ENCODE results near the gene PLPP4.

The PLPP4 gene

DNA sequence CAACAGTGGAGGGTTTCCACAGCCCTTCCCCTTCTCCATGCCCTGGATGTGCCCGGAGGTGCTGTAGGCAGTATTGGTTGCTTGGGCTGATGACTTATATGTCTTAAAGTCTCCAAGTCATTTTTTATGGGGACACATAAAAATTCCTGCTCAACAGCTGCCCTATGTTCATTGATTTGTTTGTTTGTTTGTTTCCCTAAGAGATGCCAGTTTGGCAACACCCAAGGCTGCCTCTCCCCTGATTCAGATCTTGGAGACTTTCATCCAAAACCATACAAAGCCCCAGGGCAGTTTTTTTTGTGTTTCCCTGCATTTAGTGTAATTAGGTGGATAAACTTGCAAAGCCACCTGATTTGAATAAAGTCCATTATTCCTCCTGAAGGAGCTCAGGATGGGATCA lies 115.3 kb downstream of the PLPP4 start:
- in situ Hi-C loops (cut with MboI; ENCODE audit: low pct_unique_long_range_greater_than_20kb, low sequenced_read_pairs, unreplicated experiment), result no loop called here
- TF ChIP-seq, protein P1, sequence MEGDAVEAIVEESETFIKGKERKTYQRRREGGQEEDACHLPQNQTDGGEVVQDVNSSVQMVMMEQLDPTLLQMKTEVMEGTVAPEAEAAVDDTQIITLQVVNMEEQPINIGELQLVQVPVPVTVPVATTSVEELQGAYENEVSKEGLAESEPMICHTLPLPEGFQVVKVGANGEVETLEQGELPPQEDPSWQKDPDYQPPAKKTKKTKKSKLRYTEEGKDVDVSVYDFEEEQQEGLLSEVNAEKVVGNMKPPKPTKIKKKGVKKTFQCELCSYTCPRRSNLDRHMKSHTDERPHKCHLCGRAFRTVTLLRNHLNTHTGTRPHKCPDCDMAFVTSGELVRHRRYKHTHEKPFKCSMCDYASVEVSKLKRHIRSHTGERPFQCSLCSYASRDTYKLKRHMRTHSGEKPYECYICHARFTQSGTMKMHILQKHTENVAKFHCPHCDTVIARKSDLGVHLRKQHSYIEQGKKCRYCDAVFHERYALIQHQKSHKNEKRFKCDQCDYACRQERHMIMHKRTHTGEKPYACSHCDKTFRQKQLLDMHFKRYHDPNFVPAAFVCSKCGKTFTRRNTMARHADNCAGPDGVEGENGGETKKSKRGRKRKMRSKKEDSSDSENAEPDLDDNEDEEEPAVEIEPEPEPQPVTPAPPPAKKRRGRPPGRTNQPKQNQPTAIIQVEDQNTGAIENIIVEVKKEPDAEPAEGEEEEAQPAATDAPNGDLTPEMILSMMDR (IDR thresholded peaks at IDR 0.05; ENCODE audit: extremely low read depth, insufficient read depth, missing control alignments), result no peak
- DNase-seq (ENCODE audit: low spot score), result no peak

DNA sequence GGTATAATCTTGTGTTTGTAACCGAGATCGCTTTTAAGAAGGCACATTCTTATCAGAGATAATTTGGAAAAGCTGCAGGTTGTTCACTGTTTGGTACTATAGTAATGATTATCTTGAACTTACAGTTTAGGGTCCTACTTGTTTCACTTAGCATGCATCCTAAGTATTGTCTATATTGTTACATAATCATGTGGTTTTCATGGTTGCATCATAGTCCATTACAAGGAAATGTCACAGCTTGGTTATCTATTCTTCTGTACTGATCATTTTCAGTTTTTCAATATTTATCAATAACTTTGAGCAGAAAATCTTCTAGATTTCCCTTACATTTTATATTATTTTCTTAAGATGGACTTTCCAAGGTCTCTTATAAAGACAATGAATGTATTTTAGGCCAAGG lies 116.3 kb downstream of the PLPP4 start:
- TF ChIP-seq, protein P1 (IDR thresholded peaks at IDR 0.05; ENCODE audit: extremely low read depth, insufficient read depth, missing control alignments), result no peak
- in situ Hi-C loops (cut with MboI; ENCODE audit: low pct_unique_long_range_greater_than_20kb, low sequenced_read_pairs, unreplicated experiment), result no loop called here
- DNase-seq (ENCODE audit: low spot score), result no peak

DNA sequence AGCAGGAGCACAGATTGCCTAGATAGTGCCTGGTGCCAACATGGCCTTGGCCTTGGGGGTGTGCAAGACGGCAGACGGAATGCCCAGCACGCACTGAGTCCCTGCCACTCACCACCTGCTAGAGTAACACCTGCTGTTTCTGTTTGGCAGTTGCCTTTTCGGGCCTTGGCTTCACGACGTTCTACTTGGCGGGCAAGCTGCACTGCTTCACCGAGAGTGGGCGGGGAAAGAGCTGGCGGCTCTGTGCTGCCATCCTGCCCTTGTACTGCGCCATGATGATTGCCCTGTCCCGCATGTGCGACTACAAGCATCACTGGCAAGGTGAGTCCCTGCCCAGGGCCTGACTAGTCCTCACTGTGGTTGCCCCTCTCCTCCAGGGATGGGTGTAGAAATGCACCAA lies 118.0 kb downstream of the PLPP4 start:
- no peak for DNase-seq (ENCODE audit: low spot score)
- TF ChIP-seq, protein P1 (IDR thresholded peaks at IDR 0.05; ENCODE audit: extremely low read depth, insufficient read depth, missing control alignments), result no peak
- in situ Hi-C loops (cut with MboI; ENCODE audit: low pct_unique_long_range_greater_than_20kb, low sequenced_read_pairs, unreplicated experiment), result no loop called here

DNA sequence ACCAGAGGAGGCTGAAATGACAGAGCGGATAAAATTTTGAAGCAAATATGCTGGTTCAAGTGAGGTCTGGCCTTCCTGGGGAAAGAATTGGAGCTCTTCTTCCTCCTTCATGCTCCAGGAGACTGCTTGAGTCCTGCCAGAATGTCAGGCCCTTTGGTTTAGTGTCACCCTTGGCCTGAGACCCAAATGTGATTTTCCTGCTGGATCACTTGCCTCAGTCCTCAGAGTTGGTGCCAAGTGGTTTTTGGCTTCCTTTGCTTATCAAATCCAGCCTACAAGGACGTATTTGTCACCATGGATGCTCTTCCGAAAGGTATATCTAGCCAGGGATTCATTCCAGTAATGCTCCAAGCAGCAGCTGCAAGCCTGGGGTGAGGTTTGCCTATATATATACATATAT lies 118.4 kb downstream of the PLPP4 start:
- in situ Hi-C loops (cut with MboI; ENCODE audit: low pct_unique_long_range_greater_than_20kb, low sequenced_read_pairs, unreplicated experiment), result no loop called here
- DNase-seq (ENCODE audit: low spot score), result no peak
- TF ChIP-seq, protein P1 (IDR thresholded peaks at IDR 0.05; ENCODE audit: extremely low read depth, insufficient read depth, missing control alignments), result no peak

DNA sequence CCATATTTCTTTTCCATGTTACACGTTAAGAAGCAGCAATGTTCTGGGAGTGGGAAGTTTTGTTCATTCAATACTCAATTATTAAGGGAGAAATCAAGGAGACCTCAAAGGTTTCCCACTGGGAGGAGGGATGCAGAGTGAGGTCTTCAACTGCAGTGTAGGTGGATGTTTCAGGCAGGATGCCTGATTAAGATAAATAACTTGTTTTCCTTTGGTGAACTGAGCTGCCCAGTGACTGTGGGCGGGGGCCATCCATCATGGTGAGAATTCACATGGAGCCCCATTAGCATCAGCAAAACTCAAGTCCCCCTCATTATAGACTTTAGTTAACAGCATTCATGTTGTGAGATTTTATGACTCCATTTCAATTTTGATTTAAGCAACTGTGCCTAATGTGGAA lies 121.1 kb downstream of the PLPP4 start:
- in situ Hi-C loops (cut with MboI; ENCODE audit: low pct_unique_long_range_greater_than_20kb, low sequenced_read_pairs, unreplicated experiment), result no loop called here
- no peak for DNase-seq (ENCODE audit: low spot score)
- TF ChIP-seq, protein P1 (IDR thresholded peaks at IDR 0.05; ENCODE audit: extremely low read depth, insufficient read depth, missing control alignments), result no peak

DNA sequence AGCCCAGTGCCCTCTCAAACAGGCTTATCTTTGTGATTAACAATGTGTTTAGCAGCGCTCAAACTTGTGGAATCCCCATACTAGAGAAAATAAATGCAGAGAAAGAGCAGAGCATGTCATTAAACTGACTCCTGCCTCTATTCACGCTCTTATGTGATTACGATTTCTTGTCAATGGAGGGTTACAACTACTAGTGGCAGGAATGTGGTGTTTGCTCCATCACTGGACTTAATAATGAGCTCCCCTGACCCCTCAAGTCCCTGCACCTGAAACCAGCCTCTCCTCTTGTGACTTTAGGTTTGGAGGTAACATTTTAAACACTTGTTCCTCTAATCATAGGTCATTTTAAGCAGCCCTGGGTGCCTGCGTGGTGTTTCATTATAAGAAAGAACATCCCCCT lies 121.9 kb downstream of the PLPP4 start:
- TF ChIP-seq, protein P1 (IDR thresholded peaks at IDR 0.05; ENCODE audit: extremely low read depth, insufficient read depth, missing control alignments), result no peak
- DNase-seq (ENCODE audit: low spot score), result no peak
- in situ Hi-C loops (cut with MboI; ENCODE audit: low pct_unique_long_range_greater_than_20kb, low sequenced_read_pairs, unreplicated experiment), result no loop called here

Measured in GM13977 (cell line).